Measurements from ENCODE around the gene PTPRN2. TPM values are rescaled to one million over a fixed set of nuclear protein-coding genes. Genes with fewer than 3 reads are reported as not detected.
"Not testable (repeated sequence)": the region's sequence is repeated elsewhere in the genome, so short reads cannot be mapped to it uniquely, and the experiment has no call there.

The PTPRN2 gene
- total RNA-seq, 2 donors from 2014 or later: 0.35 to 0.61 TPM

- H3K27ac Mint-ChIP-seq: no peak overlapping the region
- no peak for DNase-seq (ENCODE audit: low spot score in 2 of 2)
- ATAC-seq: no peak
- peaks cover 4 to 5% of the 10 kb centered on the region in 2 donors for H3K9me3 Mint-ChIP-seq
- no peaks in the 10 kb centered on the region for H3K36me3 Mint-ChIP-seq
These were observed 423.2 kb downstream of the PTPRN2 start for GRCh38 chr7:158164101-158165095.

- Mint-ChIP-seq H3K36me3 (no peaks in the 10 kb centered on the region), H3K27ac (no peak overlapping the region), H3K9me3 (peaks cover 4 to 5% of the 10 kb centered on the region in 2 donors)
- DNase-seq (ENCODE audit: low spot score in 2 of 2) (no peak), ATAC-seq (no peak)
These were observed 426.4 kb downstream of the PTPRN2 start for GRCh38 chr7:158161194-158161593.

- peaks cover 0 to 6% of the 10 kb centered on the region in 2 donors for H3K36me3 Mint-ChIP-seq
- DNase-seq (ENCODE audit: low spot score in 2 of 2) (no peak), ATAC-seq (no peak)
- peaks cover 10 to 11% of the 10 kb centered on the region in 2 donors for H3K9me3 Mint-ChIP-seq
- no peak overlapping the region for H3K27ac Mint-ChIP-seq
These were observed 427.4 kb downstream of the PTPRN2 start for GRCh38 chr7:158160199-158160598.

DNA sequence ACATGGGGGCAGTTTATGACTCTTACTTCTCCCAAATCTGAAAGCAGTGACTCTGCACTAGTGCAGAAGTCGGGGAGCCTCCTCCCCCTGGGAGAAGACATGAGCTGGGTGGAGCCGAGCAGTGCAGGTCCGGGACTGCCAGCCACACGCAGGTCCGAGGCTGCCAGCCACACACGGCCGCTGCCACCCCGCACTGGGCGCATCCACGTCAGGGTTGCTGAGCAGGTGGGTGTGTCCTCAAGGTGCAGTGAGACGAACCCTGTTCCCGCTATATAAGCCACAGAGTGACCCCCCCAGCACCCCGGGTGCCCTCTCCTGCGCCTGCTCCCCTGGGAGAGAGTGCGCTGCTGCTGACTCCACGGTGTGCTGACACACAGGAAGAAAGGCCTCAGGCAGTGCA is 430.2 kb downstream of the PTPRN2 start:
- Mint-ChIP-seq H3K36me3 (peaks cover 0 to 7% of the 10 kb centered on the region in 2 donors), H3K27ac (no peak overlapping the region), H3K9me3 (peaks cover 6 to 7% of the 10 kb centered on the region in 2 donors)
- DNase-seq (ENCODE audit: low spot score in 2 of 2) (no peak), ATAC-seq (no peak)

DNA sequence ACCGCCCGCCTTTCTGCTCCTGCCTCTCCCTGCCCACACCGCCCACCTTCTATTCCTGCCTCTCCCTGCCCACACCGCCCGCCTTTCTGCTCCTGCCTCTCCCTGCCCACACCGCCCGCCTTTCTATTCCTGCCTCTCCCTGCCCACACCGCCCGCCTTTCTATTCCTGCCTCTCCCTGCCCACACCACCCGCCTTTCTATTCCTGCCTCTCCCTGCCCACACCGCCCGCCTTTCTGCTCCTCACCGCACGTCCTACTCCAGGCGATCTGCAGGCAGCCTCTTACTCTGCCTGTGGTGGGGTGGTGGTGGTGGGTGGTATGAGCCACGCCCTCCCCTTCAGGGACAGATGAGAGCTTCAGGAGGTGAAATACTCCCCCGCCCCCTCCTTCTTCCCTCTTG is 436.4 kb downstream of the PTPRN2 start:
- peak in 1 of 2 donors; percentile 41 for DNase-seq (ENCODE audit: low spot score in 2 of 2)
- ATAC-seq, H3K36me3 Mint-ChIP-seq, H3K27ac Mint-ChIP-seq, H3K9me3 Mint-ChIP-seq: not testable (repeated sequence)

- peaks cover 1 to 2% of the 10 kb centered on the region in 2 donors for H3K9me3 Mint-ChIP-seq
- ATAC-seq: no peak
- H3K36me3 Mint-ChIP-seq: peaks cover 0 to 2% of the 10 kb centered on the region in 2 donors
- no peak overlapping the region for H3K27ac Mint-ChIP-seq
- DNase-seq (ENCODE audit: low spot score in 2 of 2): no peak
These were observed 437.4 kb downstream of the PTPRN2 start for GRCh38 chr7:158150234-158150633.

- not testable (repeated sequence) for DNase-seq (ENCODE audit: low spot score in 2 of 2); H3K9me3 Mint-ChIP-seq; ATAC-seq; H3K36me3 Mint-ChIP-seq; H3K27ac Mint-ChIP-seq
These were observed 440.2 kb downstream of the PTPRN2 start for GRCh38 chr7:158147431-158147830.

GRCh38 chr7:158145370-158145769 is 442.3 kb downstream of the PTPRN2 start:
- H3K9me3 Mint-ChIP-seq: no peaks in the 10 kb centered on the region
- ATAC-seq (no peak), DNase-seq (ENCODE audit: low spot score in 2 of 2) (no peak)
- H3K27ac Mint-ChIP-seq: no peak overlapping the region
- no peaks in the 10 kb centered on the region for H3K36me3 Mint-ChIP-seq

DNA sequence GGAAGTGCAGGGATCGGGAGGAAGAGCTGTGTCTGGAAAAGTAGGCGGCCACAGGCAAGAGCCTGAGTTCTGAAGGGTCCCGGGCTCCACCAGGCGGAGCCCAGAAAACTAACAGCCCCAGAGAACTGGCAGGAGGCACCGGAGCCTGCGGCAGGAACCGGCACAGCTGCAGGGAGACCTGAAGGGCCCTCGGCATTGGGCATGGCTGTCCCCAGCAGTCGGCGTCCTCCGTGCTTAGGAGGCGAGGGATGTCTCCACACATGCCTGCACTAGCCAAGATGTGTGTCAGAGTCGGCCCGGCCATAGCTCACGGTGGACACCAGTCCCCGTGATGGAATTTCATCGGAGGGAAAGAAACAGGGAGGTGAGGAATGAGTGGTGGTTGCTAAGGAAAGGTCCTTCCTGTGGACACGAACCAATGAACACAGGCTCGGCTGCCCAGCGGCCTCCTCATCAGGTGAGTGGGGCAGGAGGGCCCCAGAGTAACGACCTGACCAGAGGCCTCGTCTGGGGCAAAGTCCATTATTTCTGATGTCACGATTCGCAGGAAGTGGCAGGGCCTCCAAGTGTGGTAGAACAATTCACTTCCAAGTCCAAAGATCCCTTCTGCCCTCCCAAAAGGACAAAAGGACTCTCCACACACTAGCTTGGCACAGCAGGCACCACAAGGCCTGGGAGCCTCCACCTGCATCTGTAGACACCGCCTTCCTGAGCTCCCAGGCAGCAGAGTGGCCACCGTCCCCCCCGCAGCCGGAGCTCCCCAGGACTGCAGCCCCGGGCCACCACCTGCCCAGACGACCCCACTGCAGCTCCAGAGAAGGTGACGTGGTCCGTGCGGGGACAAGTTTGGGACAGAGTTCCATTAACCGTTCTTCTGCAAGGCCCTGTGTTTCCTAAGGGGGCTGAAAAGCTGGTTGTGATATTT is 444.2 kb downstream of the PTPRN2 start:
- no peak overlapping the region for H3K27ac Mint-ChIP-seq
- ATAC-seq: no peak
- DNase-seq (ENCODE audit: low spot score in 2 of 2): peak in 1 of 2 donors; percentile 34
- no peaks in the 10 kb centered on the region for H3K36me3 Mint-ChIP-seq
- no peaks in the 10 kb centered on the region for H3K9me3 Mint-ChIP-seq

- no peak for DNase-seq (ENCODE audit: low spot score in 2 of 2)
- Mint-ChIP-seq H3K36me3 (no peaks in the 10 kb centered on the region), H3K27ac (no peak overlapping the region), H3K9me3 (no peaks in the 10 kb centered on the region)
- ATAC-seq: no peak
These were observed 445.0 kb downstream of the PTPRN2 start for GRCh38 chr7:158142657-158143056.

DNA sequence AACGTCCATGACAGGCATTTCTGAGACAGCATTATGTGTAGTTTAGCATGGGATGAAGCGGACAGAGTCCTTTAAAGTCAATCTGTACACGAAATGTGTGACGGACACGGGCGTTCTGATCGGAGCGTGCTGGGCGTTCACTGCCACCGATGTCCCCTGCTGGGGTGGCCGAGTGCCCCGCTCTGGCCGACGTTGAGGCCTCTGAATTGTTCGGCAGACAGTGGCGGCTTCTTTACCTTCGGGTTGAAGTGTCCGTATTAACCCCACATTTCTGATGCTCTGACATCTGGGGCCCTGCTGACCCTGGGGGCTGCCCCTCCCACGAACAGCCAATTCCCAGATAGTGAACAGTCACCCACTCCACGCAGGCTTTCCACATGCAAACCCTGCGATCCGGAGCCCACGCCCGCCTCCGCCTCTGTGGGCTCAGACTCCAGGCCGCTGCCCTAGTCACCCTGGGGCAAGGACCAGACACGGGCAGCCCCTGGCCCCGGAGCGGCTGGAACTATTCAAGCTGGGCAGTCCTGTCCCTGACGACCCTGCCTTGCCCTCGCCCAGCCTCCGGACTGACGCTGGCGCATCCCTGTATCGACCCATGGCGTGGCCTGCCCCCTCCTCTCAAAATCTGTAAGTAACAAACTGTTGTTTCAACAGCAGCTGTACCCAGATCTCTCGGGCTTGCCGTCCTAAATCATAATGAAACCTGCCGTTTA is 445.7 kb downstream of the PTPRN2 start:
- DNase-seq (ENCODE audit: low spot score in 2 of 2): peak in 1 of 2 donors; percentile 33
- no peak overlapping the region for H3K27ac Mint-ChIP-seq
- no peaks in the 10 kb centered on the region for H3K9me3 Mint-ChIP-seq
- H3K36me3 Mint-ChIP-seq: no peaks in the 10 kb centered on the region
- no peak for ATAC-seq

DNA sequence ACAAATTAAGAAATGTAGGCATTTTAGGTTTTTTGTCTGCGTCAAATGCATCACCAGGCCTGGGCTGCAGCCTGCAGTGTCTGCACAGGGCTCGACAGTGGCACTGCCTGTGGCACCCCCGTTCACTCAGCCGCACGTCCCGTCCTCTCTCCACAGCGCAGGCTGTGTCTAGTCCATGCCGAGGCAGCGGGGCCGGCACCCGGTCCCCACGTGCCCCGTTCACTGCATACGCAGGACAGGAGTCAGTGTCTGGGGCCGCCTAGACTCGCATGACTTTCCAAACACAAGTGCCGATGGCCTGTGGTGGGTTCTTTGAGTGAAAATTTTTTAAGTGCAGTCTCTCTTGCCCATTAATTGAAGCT is 446.4 kb downstream of the PTPRN2 start:
- ATAC-seq (no peak), DNase-seq (ENCODE audit: low spot score in 2 of 2) (peak in 1 of 2 donors; percentile 16)
- no peaks in the 10 kb centered on the region for H3K9me3 Mint-ChIP-seq
- no peak overlapping the region for H3K27ac Mint-ChIP-seq
- no peaks in the 10 kb centered on the region for H3K36me3 Mint-ChIP-seq

GRCh38 chr7:158140538-158141220 is 446.9 kb downstream of the PTPRN2 start:
- Mint-ChIP-seq H3K36me3 (no peaks in the 10 kb centered on the region), H3K27ac (no peak overlapping the region), H3K9me3 (no peaks in the 10 kb centered on the region)
- ATAC-seq: no peak
- DNase-seq (ENCODE audit: low spot score in 2 of 2): peak in 1 of 2 donors; percentile 1

- DNase-seq (ENCODE audit: low spot score in 2 of 2): peak in 1 of 2 donors; percentile 21
- Mint-ChIP-seq H3K27ac (no peak overlapping the region), H3K36me3 (no peaks in the 10 kb centered on the region), H3K9me3 (no peaks in the 10 kb centered on the region)
- ATAC-seq: no peak
These were observed 448.1 kb downstream of the PTPRN2 start for GRCh38 chr7:158139499-158139898.

- DNase-seq (ENCODE audit: low spot score in 2 of 2): peak in 1 of 2 donors; percentile 47
- no peak overlapping the region for H3K27ac Mint-ChIP-seq
- ATAC-seq: no peak
- no peaks in the 10 kb centered on the region for H3K9me3 Mint-ChIP-seq
- H3K36me3 Mint-ChIP-seq: no peaks in the 10 kb centered on the region
These were observed 449.4 kb downstream of the PTPRN2 start for GRCh38 chr7:158138329-158138597.
